Small intestine (tissue), 7 donors: ENCODE data around the gene DYNLT2. TPM values are rescaled to one million over a fixed set of nuclear protein-coding genes. Genes with fewer than 3 reads are reported as not detected.

Experiments used
- DNase-seq, 2 donors: peaks; one replicate each; pipeline versions ENCODE4 v3.0.0 to v3.0.0-alpha.2; 2013
- FAIRE-seq: peaks from 2 replicates; lab custom pipeline; 2012; peaks lifted over from hg19 to GRCh38; lab: Jason Lieb, UNC
- H3K27ac ChIP-seq, 3 donors: one replicate each; pipeline ENCODE4 v1.5.1; 2013; ENCODE audit warnings: low read length in 2 of 3, mild to moderate bottlenecking in 2 of 3, control low read depth in 1 of 3, inconsistent platforms in 1 of 3, low read depth in 1 of 3, moderate library complexity in 1 of 3
- H3K27me3 ChIP-seq, 3 donors: one replicate each; pipeline ENCODE4 v1.6.1; 2013; ENCODE audit warnings: low read length in 3 of 3, inconsistent platforms in 1 of 3; ENCODE audit not compliant: control insufficient read depth in 3 of 3, insufficient read depth in 3 of 3
- H3K36me3 ChIP-seq, 3 donors: one replicate each; pipeline ENCODE4 v1.6.1; 2013; ENCODE audit warnings: low read length in 3 of 3, inconsistent platforms in 1 of 3, low read depth in 1 of 3, mild to moderate bottlenecking in 1 of 3, moderate library complexity in 1 of 3; ENCODE audit not compliant: control insufficient read depth in 3 of 3, insufficient read depth in 2 of 3
- H3K4me1 ChIP-seq, 3 donors: one replicate each; pipeline ENCODE4 v1.6.1; 2013; ENCODE audit warnings: low read length in 2 of 3, inconsistent platforms in 1 of 3, low read depth in 1 of 3, mild to moderate bottlenecking in 1 of 3, moderate library complexity in 1 of 3; ENCODE audit not compliant: control insufficient read depth in 3 of 3, insufficient read depth in 2 of 3
- H3K4me3 ChIP-seq, 3 donors: one replicate each; pipeline ENCODE4 v1.5.1; 2013; ENCODE audit warnings: low read length in 3 of 3, control low read depth in 1 of 3, inconsistent platforms in 1 of 3, low read depth in 1 of 3, mild to moderate bottlenecking in 1 of 3, moderate library complexity in 1 of 3
- H3K9me3 ChIP-seq, 2 donors: one replicate each; pipeline ENCODE4 v1.6.1; 2013; ENCODE audit warnings: low read depth in 1 of 2, low read length in 1 of 2; ENCODE audit not compliant: control insufficient read depth in 2 of 2, insufficient read depth in 1 of 2
- WGBS, 3 donors: extraction: QIAGEN DNeasy Blood & Tissue Kit; methylation state at CpG; one replicate each; pipeline ENCODE4 v1.1.7; 2013; 5-methylcytosine and 5-hydroxymethylcytosine counted together
- polyA plus RNA-seq, 4 donors: library from polyadenylated mRNA; stranded (reverse) in 3 of 4; unstranded in 1 of 4; fragments of 200-250 nt in 3 of 4; fragments of 120-200 nt in 1 of 4; gene quantifications; one replicate each; pipeline versions ENCODE4 v1.2.1 to v1.2.3, GENCODE V29; 2013
- donor health status: healthy with polysubstance abuse.
- donor health status: control.
- donor health status: control.
- donor health status: Bipolar disorder and iron deficiency.
- donor health status: healthy.

Gene DYNLT2
- polyA plus RNA-seq, 4 donors: 0.89 to 6.2 (median 1.5) TPM

DNA sequence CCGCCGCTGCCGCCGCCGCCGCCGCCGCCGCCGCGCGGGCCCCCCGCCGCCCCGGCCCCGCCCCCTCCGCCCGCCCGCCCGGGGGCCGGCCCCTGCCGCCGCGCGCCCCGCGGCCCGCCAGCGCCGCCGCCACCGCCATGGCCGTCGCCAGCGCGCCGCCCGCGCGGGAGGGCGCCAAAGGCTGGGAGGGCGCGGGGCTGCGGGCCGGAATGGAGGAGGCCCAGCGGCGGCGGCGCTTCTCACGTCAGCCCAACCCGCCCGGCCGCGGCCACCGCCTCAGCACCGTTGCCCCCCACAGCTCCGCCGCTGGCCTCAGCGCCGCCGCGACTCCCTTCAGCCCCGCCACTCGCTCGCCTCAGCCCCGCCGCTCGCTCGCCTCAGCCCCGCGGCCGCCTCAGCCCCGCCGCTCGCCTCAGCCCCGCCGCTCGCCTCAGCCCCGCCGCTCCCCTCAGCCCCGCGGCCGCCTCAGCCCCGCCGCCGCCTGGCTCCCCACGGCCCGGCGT is 27.3 kb downstream of the DYNLT2 start:
- DNase-seq (peak in 1 of 2 donors; percentile 81), FAIRE-seq (no peak)
- Histone ChIP-seq H3K4me1 (peaks cover 2 to 10% (median 3%) of the 10 kb centered on the region in 3 donors), H3K36me3 (no peaks in the 10 kb centered on the region), H3K27ac (peak overlapping the region; percentile 29 to 98 (median 90)), H3K27me3 (no peaks in the 10 kb centered on the region), H3K4me3 (peak overlapping the region in 2 of 3 donors; percentile 90 to 99), H3K9me3 (no peaks in the 10 kb centered on the region)
- WGBS, 3 donors: 0 to 2% (median 1%) methylated on average over 1 to 89 of the region's 89 CpGs

- no peaks in the 10 kb centered on the region for H3K9me3 ChIP-seq
- peak overlapping the region; percentile 87 to 98 (median 88) for H3K27ac ChIP-seq
- FAIRE-seq (no peak), DNase-seq (peak; percentile 56 to 85)
- 0 to 1% (median 0%) methylated on average over 50 to 70 of the region's 70 CpGs for WGBS, 3 donors
- peaks cover 2 to 10% (median 3%) of the 10 kb centered on the region in 3 donors for H3K4me1 ChIP-seq
- peaks cover 0 to 2% (median 0%) of the 10 kb centered on the region in 3 donors for H3K36me3 ChIP-seq
- no peaks in the 10 kb centered on the region for H3K27me3 ChIP-seq
- peak overlapping the region; percentile 85 to 99 (median 90) for H3K4me3 ChIP-seq
These were observed 28.0 kb downstream of the DYNLT2 start for GRCh38 chr6:169723200-169723909.

GRCh38 chr6:169722362-169723199 is 28.8 kb downstream of the DYNLT2 start:
- H3K27ac ChIP-seq: peak overlapping the region; percentile 87 to 98 (median 88)

GRCh38 chr6:169720207-169720855 is 31.0 kb downstream of the DYNLT2 start:
- DNase-seq (no peak), FAIRE-seq (no peak)
- no peak overlapping the region for H3K27ac ChIP-seq
- WGBS, 3 donors: 93 to 96% (median 93%) methylated on average over 3 of the region's 3 CpGs
- no peaks in the 10 kb centered on the region for H3K27me3 ChIP-seq
- H3K9me3 ChIP-seq: no peaks in the 10 kb centered on the region
- H3K36me3 ChIP-seq: peaks cover 0 to 12% (median 4%) of the 10 kb centered on the region in 3 donors
- H3K4me3 ChIP-seq: no peak overlapping the region
- H3K4me1 ChIP-seq: peaks cover 2 to 3% (median 2%) of the 10 kb centered on the region in 3 donors

More at GRCh38 chr6:169722362-169723199, 28.8 kb downstream of the DYNLT2 start:
- DNase-seq (peak; percentile 47 to 70), FAIRE-seq (no peak)
- no peaks in the 10 kb centered on the region for H3K9me3 ChIP-seq
- H3K36me3 ChIP-seq: peaks cover 0 to 4% (median 0%) of the 10 kb centered on the region in 3 donors
- peak overlapping the region; percentile 85 to 99 (median 90) for H3K4me3 ChIP-seq
- WGBS, 3 donors: 2 to 4% (median 2%) methylated on average over 22 of the region's 22 CpGs
- H3K4me1 ChIP-seq: peaks cover 2 to 10% (median 3%) of the 10 kb centered on the region in 3 donors
- H3K27me3 ChIP-seq: no peaks in the 10 kb centered on the region

GRCh38 chr6:169719117-169719516 is 32.3 kb downstream of the DYNLT2 start:
- no peaks in the 10 kb centered on the region for H3K27me3 ChIP-seq
- H3K36me3 ChIP-seq: peaks cover 0 to 16% (median 13%) of the 10 kb centered on the region in 3 donors
- FAIRE-seq (no peak), DNase-seq (no peak)
- peaks cover 0 to 3% (median 0%) of the 10 kb centered on the region in 3 donors for H3K4me1 ChIP-seq
- WGBS, 3 donors: 84 to 86% (median 86%) methylated on average over 4 of the region's 4 CpGs
- no peaks in the 10 kb centered on the region for H3K9me3 ChIP-seq
- H3K27ac ChIP-seq: no peak overlapping the region
- no peak overlapping the region for H3K4me3 ChIP-seq

GRCh38 chr6:169714595-169714994 is 36.8 kb downstream of the DYNLT2 start:
- H3K27me3 ChIP-seq: no peaks in the 10 kb centered on the region
- 75 to 88% (median 80%) methylated on average over 9 of the region's 9 CpGs for WGBS, 3 donors
- H3K4me1 ChIP-seq: no peaks in the 10 kb centered on the region
- peaks cover 2 to 34% (median 15%) of the 10 kb centered on the region in 3 donors for H3K36me3 ChIP-seq
- no peak overlapping the region for H3K4me3 ChIP-seq
- H3K9me3 ChIP-seq: no peaks in the 10 kb centered on the region
- DNase-seq (peak; percentile 48 to 56), FAIRE-seq (no peak)
- peak overlapping the region in 1 of 3 donors; percentile 65 for H3K27ac ChIP-seq

GRCh38 chr6:169714178-169714577 is 37.2 kb downstream of the DYNLT2 start:
- Histone ChIP-seq H3K4me1 (no peaks in the 10 kb centered on the region), H3K4me3 (no peak overlapping the region), H3K36me3 (peaks cover 2 to 34% (median 15%) of the 10 kb centered on the region in 3 donors), H3K27me3 (no peaks in the 10 kb centered on the region), H3K9me3 (no peaks in the 10 kb centered on the region), H3K27ac (peak overlapping the region in 1 of 3 donors; percentile 65)
- DNase-seq: no peak
- WGBS, 3 donors: 96 to 100% (median 96%) methylated on average over 2 of the region's 2 CpGs
- no peak for FAIRE-seq
